Pancreas (tissue), 10 donors: Measurements from ENCODE around the gene CYP2C9. TPM values are rescaled to one million over a fixed set of nuclear protein-coding genes. Genes with fewer than 3 reads are reported as not detected.
"Not testable (repeated sequence)": the region's sequence is repeated elsewhere in the genome, so short reads cannot be mapped to it uniquely, and the experiment has no call there.

ENCODE experiments used
- ATAC-seq, 4 donors: fragments of 200-7000 bp; cut with Tn5 transposase; one replicate each; pipeline versions ENCODE4 v1.8.0 to v1.9.1; 2020; ENCODE audit warnings: mild to moderate bottlenecking in 4 of 4, moderate library complexity in 4 of 4
- DNase-seq, 6 donors: peaks; one replicate each; pipeline ENCODE4 v3.0.0-alpha.2; 2020
- FAIRE-seq: peaks from 2 replicates; lab custom pipeline; 2012; peaks lifted over from hg19 to GRCh38; lab: Jason Lieb, UNC
- H3K27ac ChIP-seq, 4 donors: fragments of 200-600 bp; sonication (generic); 1 replicate in 3 of 4; 2 replicates in 1 of 4; pipeline versions ENCODE4 v1.5.0 to v1.8.0; 2020
- H3K27me3 ChIP-seq, 4 donors: fragments of 200-600 bp; one replicate each; pipeline ENCODE4 v1.8.0; 2021
- H3K36me3 ChIP-seq, 3 donors: fragments of 200-600 bp; sonication (generic) in 1 of 3; one replicate each; pipeline versions ENCODE4 v1.5.0 to v1.8.0; 2020 to 2021
- H3K4me1 ChIP-seq, 3 donors: fragments of 200-600 bp; one replicate each; pipeline ENCODE4 v1.8.0; 2021
- H3K4me3 ChIP-seq, 4 donors: fragments of 200-600 bp; sonication (generic) in 2 of 4; one replicate each; pipeline versions ENCODE4 v1.5.0 to v1.8.0; 2020 to 2021
- H3K9me3 ChIP-seq, 4 donors: fragments of 200-600 bp; one replicate each; pipeline ENCODE4 v1.8.0; 2021
- WGBS, 2 donors: extraction: QIAGEN DNeasy Blood & Tissue Kit; methylation state at CpG; one replicate each; pipeline ENCODE4 v1.1.7; 2013; 5-methylcytosine and 5-hydroxymethylcytosine counted together
- intact Hi-C, 3 donors: fragments of 100-400 bp; cut with DNase I; formaldehyde crosslinking; loops; one replicate each; pipeline versions ENCODE4 v1.11.1 to v1.14.2; 2022
- polyA plus RNA-seq, 2 donors: library from polyadenylated mRNA; stranded (reverse); fragments of 200-250 nt; gene quantifications; one replicate each; pipeline ENCODE4 v1.2.3, GENCODE V29; 2013
- total RNA-seq, 6 donors: library from RNA; stranded (reverse); fragmentation: NEBNext Ultra II Directional in 4 of 6; extraction: Animal tissue kit (Norgen Biotek cat#: 25700) in 4 of 6; gene quantifications; one replicate each; pipeline versions ENCODE4 v1.2.1 to v1.2.4, GENCODE V29; 2021 to 2023
- TF ChIP-seq, protein P1 (sequence below), 4 donors: fragments of 200-600 bp; sonication (generic) in 3 of 4; IDR thresholded peaks; one replicate each; pipeline versions ENCODE4 v1.5.0 to v1.8.0; 2021; ENCODE audit warnings: antibody characterized with exemption in 4 of 4
- donor health status: healthy with polysubstance abuse.
- donor health status: DM: no; HTN: no; CAD: no; lungs with moderate emphysema.
- donor health status: DM: no; HTN: no; CAD: no.
- donor health status: control.
- donor health status: control.
- donor health status: Bipolar disorder and iron deficiency.
- donor health status: DM: yes; HTN: yes; CAD: no.
- donor health status: DM: no; HTN: no; CAD: no.
- donor health status: DM: no; HTN: no; CAD: no.
- donor health status: DM: yes; HTN: yes; CAD: no.

CYP2C9 gene
- total and polyA plus RNA-seq, 8 donors: 0.11 to 1.4 (median 0.28) TPM; not detected in 1

DNA sequence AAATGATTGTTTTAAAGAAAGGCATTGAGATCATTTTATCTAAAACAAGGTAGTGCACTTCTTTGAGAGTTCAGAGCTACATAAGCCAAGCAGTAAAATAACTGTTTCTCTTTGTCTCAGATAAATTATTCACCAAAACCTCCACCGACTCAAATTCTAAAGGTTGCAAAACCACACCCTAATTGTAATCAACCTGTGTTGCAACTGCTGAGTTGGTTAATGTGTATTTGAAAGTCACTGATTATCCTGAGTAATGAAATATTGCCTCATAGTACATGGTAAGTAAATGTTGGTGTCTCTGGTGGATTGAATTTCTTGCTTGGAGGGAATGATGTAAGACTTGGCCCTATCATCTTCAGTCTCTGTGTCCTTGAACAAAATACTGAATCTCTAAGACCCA, 35.9 kb upstream of the CYP2C9 start:
- TF ChIP-seq, protein P1, sequence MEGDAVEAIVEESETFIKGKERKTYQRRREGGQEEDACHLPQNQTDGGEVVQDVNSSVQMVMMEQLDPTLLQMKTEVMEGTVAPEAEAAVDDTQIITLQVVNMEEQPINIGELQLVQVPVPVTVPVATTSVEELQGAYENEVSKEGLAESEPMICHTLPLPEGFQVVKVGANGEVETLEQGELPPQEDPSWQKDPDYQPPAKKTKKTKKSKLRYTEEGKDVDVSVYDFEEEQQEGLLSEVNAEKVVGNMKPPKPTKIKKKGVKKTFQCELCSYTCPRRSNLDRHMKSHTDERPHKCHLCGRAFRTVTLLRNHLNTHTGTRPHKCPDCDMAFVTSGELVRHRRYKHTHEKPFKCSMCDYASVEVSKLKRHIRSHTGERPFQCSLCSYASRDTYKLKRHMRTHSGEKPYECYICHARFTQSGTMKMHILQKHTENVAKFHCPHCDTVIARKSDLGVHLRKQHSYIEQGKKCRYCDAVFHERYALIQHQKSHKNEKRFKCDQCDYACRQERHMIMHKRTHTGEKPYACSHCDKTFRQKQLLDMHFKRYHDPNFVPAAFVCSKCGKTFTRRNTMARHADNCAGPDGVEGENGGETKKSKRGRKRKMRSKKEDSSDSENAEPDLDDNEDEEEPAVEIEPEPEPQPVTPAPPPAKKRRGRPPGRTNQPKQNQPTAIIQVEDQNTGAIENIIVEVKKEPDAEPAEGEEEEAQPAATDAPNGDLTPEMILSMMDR (IDR thresholded peaks at IDR 0.05): no peak
- intact Hi-C loops: no loop called here
- DNase-seq (no peak), FAIRE-seq (no peak), ATAC-seq (peak; percentile 78 to 84 (median 82))
- Histone ChIP-seq H3K4me1 (no peaks in the 10 kb centered on the region), H3K36me3 (no peaks in the 10 kb centered on the region), H3K9me3 (no peaks in the 10 kb centered on the region), H3K27me3 (no peaks in the 10 kb centered on the region), H3K27ac (peak overlapping the region in 1 of 4 donors; percentile 15), H3K4me3 (no peak overlapping the region)
- WGBS, 2 donors: 0% methylated on average over 1 of the region's 1 CpG

DNA sequence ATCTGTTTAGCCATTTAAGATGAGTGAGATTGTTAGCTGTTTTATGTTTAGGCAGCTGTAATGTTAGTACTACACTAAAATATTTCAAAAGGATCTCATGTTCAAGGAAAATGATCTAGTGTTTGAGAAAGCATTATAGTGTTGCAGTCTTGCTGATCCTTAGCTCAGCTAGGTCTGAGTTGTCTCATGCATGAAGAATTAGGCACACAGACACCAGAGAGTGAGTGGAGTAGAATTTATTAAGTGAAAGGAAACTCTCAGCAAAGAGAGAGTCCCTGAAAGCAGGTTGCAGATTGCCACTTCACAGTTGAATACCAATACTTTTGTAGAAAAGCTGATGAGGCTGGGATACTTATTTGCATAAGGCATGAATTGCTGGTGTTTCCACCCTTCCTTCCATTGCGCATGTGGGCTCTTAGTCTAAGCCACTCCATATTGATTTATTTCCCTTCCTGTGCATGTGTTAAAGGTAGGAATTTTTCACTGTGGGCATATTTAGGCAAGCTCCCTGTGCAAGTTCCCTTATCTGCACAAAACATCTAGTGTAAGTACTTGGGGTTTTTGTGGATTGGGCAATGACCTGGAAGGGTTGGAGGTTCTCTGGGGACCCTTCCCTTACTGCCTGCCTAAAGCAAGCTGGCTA, 33.8 kb upstream of the CYP2C9 start:
- H3K27me3 ChIP-seq, H3K4me1 ChIP-seq, H3K4me3 ChIP-seq, H3K27ac ChIP-seq, DNase-seq, intact Hi-C loops, H3K36me3 ChIP-seq, FAIRE-seq, H3K9me3 ChIP-seq: not testable (repeated sequence)
- peak in 1 of 4 donors; percentile 26 for ATAC-seq
- 66 to 68% methylated on average over 1 of the region's 1 CpG for WGBS, 2 donors

DNA sequence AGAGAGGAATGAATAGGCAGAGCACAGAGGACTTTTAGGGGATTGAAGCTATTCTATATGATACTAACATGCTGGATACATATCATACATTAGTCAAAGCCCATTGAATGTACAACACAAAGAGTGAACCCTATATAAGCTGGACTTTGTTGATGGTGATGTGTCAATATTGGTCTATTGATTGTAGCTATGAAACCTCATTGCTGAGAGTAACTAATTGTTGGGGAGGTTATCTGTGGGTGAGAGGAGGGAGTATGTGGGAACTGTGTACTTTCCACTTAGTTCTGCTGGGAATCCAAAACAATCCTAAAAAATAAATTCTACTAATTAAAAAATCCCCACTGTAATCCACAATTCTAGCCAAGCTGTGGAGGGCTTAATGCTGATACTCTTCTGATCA, 22.0 kb upstream of the CYP2C9 start:
- no peaks in the 10 kb centered on the region for H3K4me1 ChIP-seq
- TF ChIP-seq, protein P1 (IDR thresholded peaks at IDR 0.05): no peak
- H3K9me3 ChIP-seq: peaks cover 0 to 6% (median 0%) of the 10 kb centered on the region in 4 donors
- FAIRE-seq (no peak), ATAC-seq (no peak), DNase-seq (no peak)
- H3K27ac ChIP-seq: no peak overlapping the region
- intact Hi-C loops: no loop called here
- H3K27me3 ChIP-seq: no peaks in the 10 kb centered on the region
- H3K4me3 ChIP-seq: no peak overlapping the region
- no peaks in the 10 kb centered on the region for H3K36me3 ChIP-seq

DNA sequence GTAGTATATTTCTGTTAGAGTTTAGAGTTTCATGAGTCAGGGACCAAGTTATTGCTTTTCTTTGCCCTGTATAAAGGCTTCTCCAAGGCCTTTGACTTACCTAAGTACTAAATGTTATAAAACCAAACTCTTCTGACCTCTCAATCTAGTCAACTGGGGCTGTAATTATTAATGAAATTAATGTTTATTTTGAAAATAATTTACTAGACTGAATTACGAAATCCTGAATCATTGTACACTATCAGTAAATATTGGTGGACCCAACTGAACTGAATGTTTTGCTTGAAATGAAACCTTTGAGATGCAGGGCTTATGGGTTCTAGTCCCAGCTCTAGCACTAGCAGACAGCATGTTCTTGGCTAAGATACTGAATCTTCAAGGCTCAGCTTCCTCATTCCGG, 1.7 kb upstream of the CYP2C9 start:
- DNase-seq: no peak

DNA sequence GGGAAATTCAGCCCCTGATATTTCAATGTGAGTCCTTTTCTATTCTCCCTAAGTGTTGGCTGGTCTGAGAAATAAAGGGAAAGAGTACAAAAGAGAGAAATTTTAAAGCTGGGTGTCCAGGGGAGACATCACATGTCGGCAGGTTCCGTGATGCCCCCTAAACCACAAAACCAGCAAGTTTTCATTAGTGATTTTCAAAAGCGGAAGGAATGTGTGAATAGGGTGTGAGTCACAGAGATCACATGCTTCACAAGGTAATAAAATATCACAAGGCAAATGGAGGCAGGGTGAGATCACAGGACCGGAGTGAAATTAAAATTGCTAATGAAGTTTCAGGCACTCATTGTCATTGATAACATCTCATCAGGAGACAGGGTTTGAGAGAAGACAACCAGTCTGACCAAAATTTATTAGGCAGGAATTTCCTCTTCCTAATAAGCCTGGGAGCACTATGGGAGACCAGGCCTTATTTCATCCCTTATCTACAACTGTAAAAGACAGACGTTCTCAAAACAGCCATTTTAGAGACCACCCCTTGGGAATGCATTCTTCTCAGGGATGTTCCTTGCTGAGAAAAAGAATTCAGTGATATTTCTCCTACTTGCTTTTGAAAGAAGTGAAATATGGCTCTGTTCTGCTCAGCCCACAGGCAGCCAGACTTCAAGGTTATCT, 5.1 kb downstream of the CYP2C9 start:
- H3K27me3 ChIP-seq, H3K4me3 ChIP-seq, H3K9me3 ChIP-seq, ATAC-seq, H3K27ac ChIP-seq, H3K4me1 ChIP-seq, H3K36me3 ChIP-seq, FAIRE-seq, DNase-seq, intact Hi-C loops: not testable (repeated sequence)
- 79 to 90% methylated on average over 5 of the region's 5 CpGs for WGBS, 2 donors

More for the DNA sequence above, 1.7 kb upstream of the CYP2C9 start:
- H3K27ac ChIP-seq: no peak overlapping the region
- no peak overlapping the region for H3K4me3 ChIP-seq
- FAIRE-seq: no peak
- ATAC-seq: no peak
- intact Hi-C loops: no loop called here
- no peaks in the 10 kb centered on the region for H3K27me3 ChIP-seq
- H3K9me3 ChIP-seq: no peaks in the 10 kb centered on the region
- H3K36me3 ChIP-seq: no peaks in the 10 kb centered on the region
- no peaks in the 10 kb centered on the region for H3K4me1 ChIP-seq
- 32 to 45% methylated on average over 2 of the region's 2 CpGs for WGBS, 2 donors
- TF ChIP-seq, protein P1 (IDR thresholded peaks at IDR 0.05): no peak

DNA sequence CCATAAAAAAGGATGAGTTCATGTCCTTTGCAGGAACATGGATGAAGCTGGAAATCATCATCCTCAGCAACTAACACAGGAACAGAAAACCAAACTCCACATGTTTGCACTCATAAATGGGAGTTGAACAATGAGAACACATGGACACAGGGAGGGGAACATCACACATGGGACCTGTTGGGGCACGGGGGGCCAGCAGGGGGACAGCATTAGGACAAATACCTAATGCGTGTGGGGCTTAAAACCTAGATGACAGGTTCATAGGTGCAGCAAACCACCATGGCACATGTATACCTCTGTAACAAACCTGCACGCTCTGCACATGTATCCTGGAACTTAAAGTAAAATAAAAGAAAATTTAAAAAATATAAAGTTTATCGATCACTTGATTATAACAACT, 7.7 kb downstream of the CYP2C9 start:
- H3K27ac ChIP-seq, FAIRE-seq, H3K9me3 ChIP-seq, DNase-seq, H3K4me3 ChIP-seq, ATAC-seq, H3K36me3 ChIP-seq, H3K27me3 ChIP-seq, H3K4me1 ChIP-seq, intact Hi-C loops: not testable (repeated sequence)
- 88 to 93% methylated on average over 4 of the region's 4 CpGs for WGBS, 2 donors
